Epithelial cell of esophagus (primary cell): ENCODE results near the gene RGL3.
"Not testable (repeated sequence)": the region's sequence is repeated elsewhere in the genome, so short reads cannot be mapped to it uniquely, and the experiment has no call there.

Source experiments
- DNase-seq: peaks from one replicate; pipeline ENCODE4 v3.0.0; 2010; ENCODE audit warnings: low read depth
- H3K4me3 ChIP-seq: 2 replicates; pipeline ENCODE4 v1.5.1; 2011; ENCODE audit warnings: mild to moderate bottlenecking, low read length, control low read depth
- CTCF ChIP-seq: IDR thresholded peaks from 2 replicates; pipeline ENCODE4 v1.5.1; 2011; ENCODE audit warnings: low read depth, mild to moderate bottlenecking, low read length, control low read depth, inconsistent platforms; ENCODE audit not compliant: insufficient read depth; ENCODE audit errors: missing control alignments

Gene RGL3

GRCh38 chr19:11435057-11435832 lies 16.1 kb upstream of the RGL3 start, which contains the start of the genes ODAD3 and PRKCSH:
ODAD3 (minus strand) TSS chr19:11435121; CDS start chr19:11435016, 105 bp downstream.
PRKCSH (plus strand) TSS chr19:11435635; CDS start chr19:11436118, 483 bp downstream.
- peak; percentile 83 for TF ChIP-seq CTCF
- DNase-seq = peak; percentile 99
- H3K4me3 ChIP-seq = peak within 1 kb of the TSS; percentile 99

- no peak for TF ChIP-seq CTCF
- peak overlapping the region; percentile 99 for H3K4me3 ChIP-seq
- no peak for DNase-seq
These were observed 15.6 kb upstream of the RGL3 start for GRCh38 chr19:11434703-11435056.

- not testable (repeated sequence) for DNase-seq, H3K4me3 ChIP-seq
These were observed 14.4 kb upstream of the RGL3 start for GRCh38 chr19:11433526-11433925.

- H3K4me3 ChIP-seq = no peak overlapping the region
- no peak for TF ChIP-seq CTCF
- no peak for DNase-seq
These were observed 7.5 kb upstream of the RGL3 start for GRCh38 chr19:11426656-11427055.

GRCh38 chr19:11425719-11426457 lies 6.8 kb upstream of the RGL3 start:
- H3K4me3 ChIP-seq = no peak overlapping the region
- no peak for TF ChIP-seq CTCF
- DNase-seq = no peak

GRCh38 chr19:11423791-11424181 lies 4.7 kb upstream of the RGL3 start:
- H3K4me3 ChIP-seq = no peak overlapping the region
- TF ChIP-seq CTCF = no peak
- no peak for DNase-seq

- no peak for DNase-seq
- TF ChIP-seq CTCF = no peak
- no peak overlapping the region for H3K4me3 ChIP-seq
These were observed 4.2 kb upstream of the RGL3 start for GRCh38 chr19:11423164-11423790.
